GM18517 (cell line): Measurements from ENCODE around the gene MAP3K12.
"Not testable (repeated sequence)": the region's sequence is repeated elsewhere in the genome, so short reads cannot be mapped to it uniquely, and the experiment has no call there.

Experiments
- ATAC-seq: cut with Tn5 transposase; IDR thresholded peaks from one replicate; pipeline ENCODE4 v1.9.1; 2021; ENCODE audit warnings: mild to moderate bottlenecking, moderate library complexity; ENCODE audit not compliant: unreplicated experiment

MAP3K12 gene

GRCh38 chr12:53493610-53494391 lies 5.5 kb downstream of the MAP3K12 start:
- no peak for ATAC-seq

GRCh38 chr12:53492830-53493609 lies 6.2 kb downstream of the MAP3K12 start:
- ATAC-seq, result no peak

- no peak for ATAC-seq
These were observed 7.1 kb downstream of the MAP3K12 start for GRCh38 chr12:53492188-53492587.

GRCh38 chr12:53489242-53489864 lies 9.9 kb downstream of the MAP3K12 start:
- no peak for ATAC-seq

- no peak for ATAC-seq
These were observed 12.3 kb downstream of the MAP3K12 start for GRCh38 chr12:53486736-53487487.

- ATAC-seq, result no peak
These were observed 13.1 kb downstream of the MAP3K12 start for GRCh38 chr12:53485955-53486735.

- ATAC-seq, result no peak
These were observed 14.3 kb downstream of the MAP3K12 start for GRCh38 chr12:53484686-53485575.

- no peak for ATAC-seq
These were observed 15.3 kb downstream of the MAP3K12 start for GRCh38 chr12:53483979-53484377.

- no peak for ATAC-seq
These were observed 15.9 kb downstream of the MAP3K12 start for GRCh38 chr12:53483225-53483978.

- ATAC-seq, result no peak
These were observed 16.6 kb downstream of the MAP3K12 start for GRCh38 chr12:53482626-53483168.

- no peak for ATAC-seq
These were observed 17.2 kb downstream of the MAP3K12 start for GRCh38 chr12:53481939-53482586.

GRCh38 chr12:53481458-53481857 lies 17.8 kb downstream of the MAP3K12 start:
- ATAC-seq, result not testable (repeated sequence)

- no peak for ATAC-seq
These were observed 18.5 kb downstream of the MAP3K12 start for GRCh38 chr12:53480491-53481442.

- no peak for ATAC-seq
These were observed 19.9 kb downstream of the MAP3K12 start for GRCh38 chr12:53479331-53479730.

- no peak for ATAC-seq
These were observed 20.4 kb downstream of the MAP3K12 start for GRCh38 chr12:53478865-53479264.

GRCh38 chr12:53476769-53477209 lies 22.5 kb downstream of the MAP3K12 start:
- ATAC-seq, result no peak
